ENCODE measurements around the gene TADA1.

TADA1 gene, protein sequence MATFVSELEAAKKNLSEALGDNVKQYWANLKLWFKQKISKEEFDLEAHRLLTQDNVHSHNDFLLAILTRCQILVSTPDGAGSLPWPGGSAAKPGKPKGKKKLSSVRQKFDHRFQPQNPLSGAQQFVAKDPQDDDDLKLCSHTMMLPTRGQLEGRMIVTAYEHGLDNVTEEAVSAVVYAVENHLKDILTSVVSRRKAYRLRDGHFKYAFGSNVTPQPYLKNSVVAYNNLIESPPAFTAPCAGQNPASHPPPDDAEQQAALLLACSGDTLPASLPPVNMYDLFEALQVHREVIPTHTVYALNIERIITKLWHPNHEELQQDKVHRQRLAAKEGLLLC

DNA sequence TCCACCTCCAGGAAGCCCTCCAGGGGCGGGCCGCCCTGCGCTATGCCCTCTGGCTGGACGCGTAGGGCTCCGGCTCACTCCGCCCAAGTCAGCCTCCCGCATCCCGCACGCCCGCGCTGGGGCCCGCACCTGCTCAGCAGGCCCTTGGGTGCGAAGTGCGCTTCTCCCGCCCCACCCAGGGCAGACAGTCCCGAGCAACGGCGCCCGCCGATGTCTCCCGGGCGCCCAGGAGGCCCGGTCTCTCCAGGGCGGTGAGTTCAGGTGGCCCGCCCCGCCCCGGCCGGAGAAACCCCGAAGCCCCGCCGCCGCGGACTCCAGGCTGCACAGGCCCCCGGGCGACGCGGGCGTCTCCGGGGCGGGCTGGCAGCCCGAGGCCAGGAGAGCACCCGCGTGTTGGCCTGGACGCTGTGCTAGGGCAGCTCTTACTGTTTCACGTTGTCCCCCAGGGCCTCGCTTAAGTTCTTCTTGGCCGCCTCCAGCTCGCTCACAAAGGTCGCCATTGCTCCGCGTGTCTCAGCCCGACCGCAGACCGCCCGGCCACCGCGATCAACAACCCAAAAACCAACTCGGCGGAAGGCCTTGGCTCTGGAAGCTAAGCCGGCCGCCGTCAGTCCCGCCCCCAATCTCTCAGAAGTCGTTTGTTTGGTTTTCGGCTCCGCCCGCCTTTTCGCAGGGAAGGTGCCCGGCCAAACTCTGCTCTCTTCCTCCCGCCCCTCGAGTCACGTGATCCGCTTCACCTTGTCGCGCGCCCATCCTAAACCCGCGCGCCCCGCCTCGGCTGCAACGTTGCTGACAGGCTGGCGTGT is at the start of gene TADA1:
Gene TADA1, minus strand, starts transcription at position 531 of the 806 bp plus-strand sequence. Its CDS starts 31 bp downstream, at position 500.
- peak; percentile 99 for DNase-seq
- Histone ChIP-seq H3K9me3 (no peaks in the 10 kb centered on the region), H3K4me1 (peaks cover 0 to 18% (median 12%) of the 10 kb centered on the region in 4 donors), H3K27ac (peak within 1 kb of the TSS; percentile 89 to 91), H3K36me3 (no peaks in the 10 kb centered on the region), H3K27me3 (no peaks in the 10 kb centered on the region), H3K4me3 (peak within 1 kb of the TSS; percentile 86 to 89)
- TF ChIP-seq, protein P1, sequence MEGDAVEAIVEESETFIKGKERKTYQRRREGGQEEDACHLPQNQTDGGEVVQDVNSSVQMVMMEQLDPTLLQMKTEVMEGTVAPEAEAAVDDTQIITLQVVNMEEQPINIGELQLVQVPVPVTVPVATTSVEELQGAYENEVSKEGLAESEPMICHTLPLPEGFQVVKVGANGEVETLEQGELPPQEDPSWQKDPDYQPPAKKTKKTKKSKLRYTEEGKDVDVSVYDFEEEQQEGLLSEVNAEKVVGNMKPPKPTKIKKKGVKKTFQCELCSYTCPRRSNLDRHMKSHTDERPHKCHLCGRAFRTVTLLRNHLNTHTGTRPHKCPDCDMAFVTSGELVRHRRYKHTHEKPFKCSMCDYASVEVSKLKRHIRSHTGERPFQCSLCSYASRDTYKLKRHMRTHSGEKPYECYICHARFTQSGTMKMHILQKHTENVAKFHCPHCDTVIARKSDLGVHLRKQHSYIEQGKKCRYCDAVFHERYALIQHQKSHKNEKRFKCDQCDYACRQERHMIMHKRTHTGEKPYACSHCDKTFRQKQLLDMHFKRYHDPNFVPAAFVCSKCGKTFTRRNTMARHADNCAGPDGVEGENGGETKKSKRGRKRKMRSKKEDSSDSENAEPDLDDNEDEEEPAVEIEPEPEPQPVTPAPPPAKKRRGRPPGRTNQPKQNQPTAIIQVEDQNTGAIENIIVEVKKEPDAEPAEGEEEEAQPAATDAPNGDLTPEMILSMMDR (IDR thresholded peaks at IDR 0.05) = no peak
- intact Hi-C loops (cut with DNase I; ENCODE audit: low total_unique reads) = loop anchor here (5.0 kb wide), 2 partner anchors 34 to 676 kb away; partner anchors contain the start of gene CREG1

DNA sequence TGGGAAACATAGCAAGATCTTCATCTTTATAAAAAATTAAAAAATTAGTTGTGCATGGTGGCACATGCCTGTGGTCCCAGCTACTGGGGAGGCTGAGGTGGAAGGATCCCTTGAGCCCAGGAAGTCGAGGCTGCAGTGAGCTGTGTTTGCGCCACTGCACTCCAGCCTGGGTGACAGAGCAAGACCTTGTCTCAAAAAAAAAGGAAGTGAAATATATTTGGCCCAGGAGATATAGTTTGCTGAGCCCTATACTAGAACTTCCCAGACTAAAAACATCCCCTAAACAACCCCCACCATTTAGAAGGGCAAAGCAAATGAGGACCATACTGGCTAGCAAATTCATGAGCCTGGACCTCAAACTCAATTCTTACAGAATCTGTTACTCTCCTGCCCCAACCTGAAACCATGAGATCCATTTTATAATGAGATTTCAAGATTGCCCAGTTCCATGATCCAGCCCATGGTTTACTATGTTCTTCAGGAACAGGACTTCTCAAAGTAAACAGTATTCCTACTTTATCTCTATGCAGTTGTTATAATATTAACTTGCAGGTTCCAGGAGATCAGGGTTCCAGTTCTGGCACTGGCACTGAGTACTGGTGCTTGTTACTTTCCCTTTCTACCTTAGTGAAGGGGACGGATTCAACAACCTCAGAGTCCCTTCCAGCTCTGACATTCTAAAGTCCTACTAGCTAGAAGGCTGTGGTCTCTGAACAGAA is 48.9 kb upstream of the TADA1 start:
- Histone ChIP-seq H3K36me3 (no peaks in the 10 kb centered on the region), H3K4me3 (no peak overlapping the region), H3K4me1 (peaks cover 0 to 12% (median 11%) of the 10 kb centered on the region in 4 donors), H3K9me3 (no peaks in the 10 kb centered on the region), H3K27me3 (peaks cover 0 to 21% of the 10 kb centered on the region in 2 donors), H3K27ac (no peak overlapping the region)
- intact Hi-C loops (cut with DNase I; ENCODE audit: low total_unique reads) = no loop called here
- TF ChIP-seq, protein P1 (IDR thresholded peaks at IDR 0.05) = no peak
- DNase-seq = no peak

DNA sequence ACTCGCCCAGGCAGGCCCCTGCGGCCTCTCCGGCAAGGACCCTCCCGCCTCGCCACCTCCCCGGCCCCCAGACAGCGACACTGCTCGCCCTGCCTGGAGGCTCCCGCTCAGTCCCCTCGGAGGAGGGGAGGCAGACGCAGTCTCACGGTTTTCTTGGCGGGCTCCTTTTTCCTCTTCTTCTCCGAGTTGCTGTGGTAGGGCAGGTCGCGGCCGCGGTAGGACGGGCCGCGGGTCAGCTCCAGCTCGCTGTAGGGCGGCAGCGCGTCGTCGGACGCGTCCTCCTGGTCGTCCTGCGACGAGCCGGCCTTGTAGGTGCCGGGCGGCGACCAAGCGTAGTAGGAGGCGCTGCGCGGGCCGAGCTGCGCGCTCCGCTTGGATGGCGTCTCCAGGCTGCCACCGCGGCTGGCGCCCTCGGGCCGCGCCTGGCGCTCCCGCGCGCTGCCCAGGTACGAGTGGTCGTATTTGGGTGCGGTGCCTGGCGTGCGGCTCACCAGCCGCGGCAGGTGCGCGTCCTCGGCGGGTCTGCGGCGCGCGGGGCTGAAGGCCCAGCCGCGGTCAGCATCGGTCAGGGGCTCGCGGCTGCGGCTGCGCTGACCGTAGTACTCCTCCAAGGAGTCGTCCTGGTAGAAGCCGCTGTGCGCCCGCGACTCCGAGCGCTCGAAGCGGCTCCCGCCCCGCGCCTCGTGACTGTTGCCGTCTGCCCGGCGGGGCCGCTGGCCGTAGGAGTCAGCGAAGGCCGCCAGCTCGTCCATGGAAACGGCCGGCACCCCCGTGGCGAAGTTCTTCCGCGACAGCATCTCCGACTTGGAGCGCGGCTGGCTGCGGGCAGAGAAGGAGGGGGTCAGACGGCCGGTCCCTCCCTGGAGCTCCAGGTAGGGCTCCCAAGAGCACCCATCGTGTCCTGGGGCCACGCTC is 44.8 kb upstream of the TADA1 start:
- TF ChIP-seq, protein P1 (IDR thresholded peaks at IDR 0.05) = no peak
- peaks cover 0 to 12% (median 11%) of the 10 kb centered on the region in 4 donors for H3K4me1 ChIP-seq
- peaks cover 0 to 39% of the 10 kb centered on the region in 2 donors for H3K27me3 ChIP-seq
- peak overlapping the region; percentile 39 to 50 for H3K4me3 ChIP-seq
- H3K9me3 ChIP-seq = no peaks in the 10 kb centered on the region
- intact Hi-C loops (cut with DNase I; ENCODE audit: low total_unique reads) = no loop called here
- H3K27ac ChIP-seq = no peak overlapping the region
- no peak for DNase-seq
- H3K36me3 ChIP-seq = no peaks in the 10 kb centered on the region

- H3K4me1 ChIP-seq = peaks cover 0 to 12% (median 11%) of the 10 kb centered on the region in 4 donors
- no peaks in the 10 kb centered on the region for H3K36me3 ChIP-seq
- TF ChIP-seq, protein P1 (IDR thresholded peaks at IDR 0.05) = no peak
- H3K27me3 ChIP-seq = peaks cover 0 to 39% of the 10 kb centered on the region in 2 donors
- no peak overlapping the region for H3K4me3 ChIP-seq
- intact Hi-C loops (cut with DNase I; ENCODE audit: low total_unique reads) = no loop called here
- DNase-seq = no peak
- no peak overlapping the region for H3K27ac ChIP-seq
- H3K9me3 ChIP-seq = no peaks in the 10 kb centered on the region
Measured at GRCh38 chr1:166918956-166919316, 42.9 kb upstream of the TADA1 start.

All from tibial artery (tissue), 4 donors.